NCI-H226 (cell line): Measurements from ENCODE around the gene PARD6A.
A peak's percentile ranks its signal among the peaks of the same experiment; 100 is the strongest.

Experiments used
- DNase-seq: peaks from one replicate; pipeline ENCODE4 v3.0.0-alpha.2; 2015

The PARD6A gene

DNA sequence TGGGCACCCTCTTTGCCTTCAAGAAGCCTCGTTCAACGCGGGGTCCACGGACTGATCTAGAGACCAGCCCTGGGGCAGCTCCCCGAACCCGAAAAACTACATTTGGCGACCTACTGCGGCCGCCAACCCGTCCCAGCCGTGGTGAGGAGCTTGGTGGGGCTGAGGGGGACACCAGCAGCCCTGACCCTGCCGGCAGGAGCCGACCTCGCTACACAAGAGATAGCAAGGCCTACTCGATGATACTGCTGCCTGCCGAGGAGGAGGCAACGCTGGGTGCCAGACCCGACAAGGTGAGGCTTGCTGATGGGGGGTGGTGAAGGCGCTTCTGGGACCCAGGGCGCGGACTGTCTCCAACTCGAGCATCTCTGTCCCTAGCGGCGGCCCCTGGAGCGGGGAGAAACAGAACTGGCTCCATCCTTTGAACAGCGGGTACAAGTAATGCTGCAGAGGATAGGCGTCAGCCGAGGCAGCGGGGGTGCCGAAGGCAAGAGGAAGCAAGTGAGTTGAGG lies 6.3 kb upstream of the PARD6A start:
- DNase-seq: no peak

- no peak for DNase-seq
Measured at GRCh38 chr16:67655363-67655762, 5.4 kb upstream of the PARD6A start.

DNA sequence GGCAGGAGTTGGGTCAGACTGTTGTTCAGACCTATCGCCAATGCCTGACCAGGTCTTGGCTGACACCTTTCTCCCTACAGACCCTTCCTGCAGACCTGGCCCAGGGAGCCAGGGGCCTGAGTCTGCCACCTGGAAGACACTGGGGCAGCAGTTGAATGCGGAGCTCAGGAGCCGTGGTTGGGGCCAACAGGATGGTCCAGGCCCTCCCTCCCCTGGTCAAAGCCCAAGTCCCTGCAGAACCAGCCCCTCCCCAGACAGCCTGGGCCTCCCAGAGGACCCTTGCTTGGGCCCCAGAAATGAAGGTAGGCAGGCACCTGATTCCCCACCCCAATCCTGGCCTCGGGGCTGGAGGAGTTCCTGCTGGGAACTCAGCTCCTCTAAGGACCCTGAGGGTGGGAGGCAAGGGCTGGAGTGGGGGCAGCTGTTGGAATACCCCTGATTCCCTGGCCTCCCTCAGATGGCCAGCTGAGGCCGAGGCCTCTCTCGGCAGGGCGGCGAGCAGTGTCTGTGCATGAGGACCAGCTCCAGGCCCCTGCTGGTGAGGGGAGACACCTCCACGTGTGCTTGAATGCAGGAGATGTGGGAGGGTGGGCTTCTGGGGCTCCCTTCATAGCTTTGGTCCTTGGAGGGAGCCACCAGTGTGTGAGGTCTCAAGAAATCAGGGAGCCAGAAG lies 4.3 kb upstream of the PARD6A start:
- DNase-seq: no peak

GRCh38 chr16:67657017-67657608 lies 3.6 kb upstream of the PARD6A start:
- DNase-seq: no peak

DNA sequence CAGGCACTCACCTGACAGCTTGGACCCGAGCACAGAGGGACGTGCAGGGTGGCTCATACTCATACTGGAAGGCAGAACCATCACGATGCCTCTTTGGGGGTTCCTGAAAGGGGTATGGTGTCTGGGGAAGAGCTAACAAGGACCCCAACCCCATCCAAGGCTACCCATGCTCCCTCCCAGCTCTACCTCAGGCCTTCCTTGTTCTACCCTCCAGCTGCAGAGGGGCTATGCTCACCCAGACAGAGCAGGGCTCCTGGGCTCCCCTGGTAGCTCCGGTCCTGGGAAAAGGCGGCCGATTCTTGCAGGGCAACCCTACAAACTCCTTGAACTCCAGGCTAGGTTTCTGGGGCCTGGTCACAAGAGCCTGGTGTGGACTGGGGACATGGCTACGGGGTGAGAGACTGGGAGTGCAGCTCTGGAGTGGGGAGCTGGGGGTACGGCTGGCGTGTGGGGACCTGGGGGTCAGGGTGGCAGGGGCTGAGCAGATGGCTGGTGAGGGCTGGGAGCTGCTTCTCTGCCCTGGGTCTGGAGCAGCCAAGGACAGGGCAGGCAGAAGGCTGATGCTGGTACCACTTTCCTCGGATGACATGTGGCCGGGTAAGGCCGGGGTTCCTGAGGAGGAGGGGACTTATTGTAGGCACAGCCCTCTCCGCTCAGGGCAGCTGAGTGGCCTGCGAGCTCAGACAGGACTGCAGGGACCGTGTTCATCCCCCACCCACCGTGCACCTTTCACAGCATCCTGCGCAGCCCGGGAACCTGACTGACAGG lies 2.8 kb upstream of the PARD6A start:
- no peak for DNase-seq

DNA sequence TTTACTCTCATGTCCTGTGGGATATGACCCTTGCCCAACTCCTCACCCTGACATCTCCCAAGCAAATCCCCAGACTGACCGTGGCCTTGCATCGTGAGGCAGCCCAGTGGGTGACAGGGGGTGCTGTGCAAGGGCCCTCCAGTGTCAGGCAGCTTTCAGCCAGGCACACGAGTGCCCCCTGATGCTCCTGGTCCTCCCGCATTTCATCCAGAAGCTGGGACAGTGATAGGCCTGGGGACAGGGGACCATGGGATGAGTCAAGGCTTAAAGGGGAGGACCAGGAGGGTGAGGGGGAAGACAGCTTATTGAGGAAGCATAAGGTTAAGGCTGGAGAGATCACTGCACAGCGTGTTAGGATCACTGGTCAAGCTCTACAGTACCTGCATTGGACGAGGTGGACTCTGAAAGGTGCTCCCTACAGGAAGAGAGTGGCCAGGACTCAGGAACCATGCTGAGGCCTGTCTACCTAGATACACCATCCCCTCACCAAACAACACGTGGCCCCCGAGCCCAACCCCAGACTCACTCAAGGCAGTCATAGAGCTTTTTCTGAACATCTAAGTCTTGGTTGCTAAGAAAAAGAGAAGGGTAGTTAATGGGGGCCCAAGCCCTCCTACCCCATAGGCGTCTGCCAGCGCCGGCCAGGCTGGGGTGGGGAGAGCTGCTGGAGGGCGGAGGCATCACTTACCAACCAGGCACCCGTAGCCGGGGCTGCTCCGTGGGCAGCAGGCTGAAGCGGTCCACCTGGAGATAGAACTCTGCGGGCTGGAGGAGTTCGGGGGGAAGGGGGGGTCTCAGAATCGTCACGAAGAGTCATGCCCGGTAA lies 1.7 kb upstream of the PARD6A start:
- DNase-seq: no peak

- peak; percentile 79 for DNase-seq
Measured at GRCh38 chr16:67659675-67660563, 841 bp upstream of the PARD6A start, which contains the start of gene ACD. TSS of gene ACD (minus strand) at chr16:67660260. CDS start at chr16:67660220, 40 bp downstream.

- peak; percentile 17 for DNase-seq
Measured at GRCh38 chr16:67661101-67661761, 471 bp downstream of the PARD6A start.

DNA sequence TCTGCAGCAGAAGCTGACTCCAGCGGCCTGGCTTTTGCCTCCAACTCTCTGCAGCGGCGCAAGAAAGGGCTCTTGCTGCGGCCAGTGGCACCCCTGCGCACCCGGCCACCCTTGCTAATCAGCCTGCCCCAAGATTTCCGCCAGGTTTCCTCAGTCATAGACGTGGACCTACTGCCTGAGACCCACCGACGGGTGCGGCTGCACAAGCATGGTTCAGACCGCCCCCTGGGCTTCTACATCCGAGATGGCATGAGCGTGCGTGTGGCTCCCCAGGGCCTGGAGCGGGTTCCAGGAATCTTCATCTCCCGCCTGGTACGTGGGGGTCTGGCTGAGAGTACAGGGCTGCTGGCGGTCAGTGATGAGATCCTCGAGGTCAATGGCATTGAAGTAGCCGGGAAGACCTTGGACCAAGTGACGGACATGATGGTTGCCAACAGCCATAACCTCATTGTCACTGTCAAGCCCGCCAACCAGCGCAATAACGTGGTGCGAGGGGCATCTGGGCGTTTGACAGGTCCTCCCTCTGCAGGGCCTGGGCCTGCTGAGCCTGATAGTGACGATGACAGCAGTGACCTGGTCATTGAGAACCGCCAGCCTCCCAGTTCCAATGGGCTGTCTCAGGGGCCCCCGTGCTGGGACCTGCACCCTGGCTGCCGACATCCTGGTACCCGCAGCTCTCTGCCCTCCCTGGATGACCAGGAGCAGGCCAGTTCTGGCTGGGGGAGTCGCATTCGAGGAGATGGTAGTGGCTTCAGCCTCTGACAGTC lies 1.3 kb downstream of the PARD6A start:
- no peak for DNase-seq

- no peak for DNase-seq
Measured at GRCh38 chr16:67662653-67663010, 1.9 kb downstream of the PARD6A start.

DNA sequence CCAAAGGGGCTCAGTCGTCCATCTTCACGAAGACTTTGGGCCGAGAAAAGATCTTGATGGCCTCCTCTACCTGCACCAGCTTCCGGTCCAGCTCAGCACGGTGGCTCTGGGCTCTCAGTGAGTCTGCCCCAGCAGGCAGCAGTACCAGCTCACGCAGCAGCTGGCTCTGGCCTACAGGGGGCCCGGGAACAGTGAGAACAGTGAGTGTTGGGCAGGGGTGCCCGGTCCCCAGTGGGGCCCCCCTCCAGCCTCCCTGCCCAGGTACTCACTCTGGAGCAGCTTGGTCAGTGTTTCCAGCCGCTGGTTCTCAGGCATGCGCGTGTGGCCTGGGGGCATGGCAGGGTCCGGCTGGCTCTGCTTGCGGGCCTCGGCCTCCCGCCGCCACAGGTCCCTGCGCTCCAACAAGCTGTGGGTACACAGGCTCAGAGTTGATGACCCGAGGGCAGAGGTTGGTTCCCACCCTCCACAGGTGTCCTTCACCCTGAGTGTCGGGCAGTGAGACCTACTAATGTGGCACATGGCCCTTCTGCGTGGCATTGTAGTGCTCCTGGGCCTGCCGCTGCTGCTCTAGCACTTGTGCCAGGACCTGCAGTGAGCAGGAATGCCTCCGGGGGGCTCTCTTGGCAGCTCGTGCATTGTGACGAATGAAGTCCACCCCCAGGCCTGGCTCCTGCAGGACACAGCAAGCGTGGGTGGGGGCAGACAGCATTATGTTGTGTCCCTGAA lies 2.6 kb downstream of the PARD6A start:
- DNase-seq: no peak

DNA sequence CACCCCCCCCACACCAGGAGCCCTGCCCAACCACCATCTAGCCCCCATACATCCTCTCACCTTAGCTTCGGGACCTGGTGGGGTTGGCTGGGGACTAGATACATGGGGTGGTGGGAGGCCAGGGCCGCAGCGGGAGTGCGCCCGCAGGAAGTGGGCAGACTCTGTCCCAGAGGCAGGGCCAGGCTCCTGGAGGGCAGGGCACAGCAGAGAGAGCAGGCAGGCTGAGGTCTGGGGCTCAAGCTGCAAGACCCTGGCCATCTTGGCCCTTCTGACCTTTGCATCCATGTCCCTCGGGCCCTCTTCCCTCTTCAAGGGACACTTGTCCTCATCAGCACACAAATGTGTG lies 3.1 kb downstream of the PARD6A start:
- no peak for DNase-seq

- DNase-seq: no peak
Measured at GRCh38 chr16:67664258-67664657, 3.5 kb downstream of the PARD6A start.

DNA sequence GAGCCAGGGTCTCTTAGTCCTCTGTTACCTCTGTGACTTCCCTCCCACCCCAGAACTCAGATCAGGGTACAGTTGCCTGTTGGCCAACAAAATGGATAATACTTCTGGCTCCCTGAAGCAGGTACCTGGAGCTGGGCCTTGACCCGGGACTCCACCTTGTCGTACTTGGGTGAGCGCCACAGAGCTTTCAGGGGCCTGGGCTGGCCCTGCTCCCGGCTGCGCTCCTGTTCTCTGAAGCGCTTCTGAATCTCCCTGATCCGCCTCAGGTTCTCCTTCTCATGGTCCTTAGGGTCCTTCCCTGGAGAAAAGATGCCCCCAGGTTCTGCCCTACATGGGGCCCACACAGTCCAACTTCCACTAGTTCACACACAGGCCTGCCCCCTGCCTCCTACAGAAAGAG lies 4.1 kb downstream of the PARD6A start:
- no peak for DNase-seq

DNA sequence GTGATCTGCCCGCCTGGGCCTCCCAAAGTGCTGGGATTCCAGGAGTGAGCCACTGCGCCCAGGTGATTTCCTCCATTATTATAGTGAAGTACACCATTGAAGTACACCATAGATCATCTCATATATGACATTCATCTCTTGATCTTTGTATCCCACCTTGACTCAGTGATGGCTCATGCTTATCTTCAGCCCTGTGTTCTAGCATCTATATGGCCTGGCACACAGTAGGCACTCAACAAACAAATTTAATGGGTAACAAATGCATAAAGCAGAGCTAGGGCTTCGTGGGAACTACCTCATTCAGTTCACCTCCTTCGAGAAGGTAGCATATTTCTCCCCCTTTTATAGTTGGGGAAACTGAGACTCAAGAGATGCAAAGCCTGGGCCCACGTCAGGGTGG lies 4.8 kb downstream of the PARD6A start:
- DNase-seq: no peak

- DNase-seq: no peak
Measured at GRCh38 chr16:67666032-67666551, 5.3 kb downstream of the PARD6A start.

DNA sequence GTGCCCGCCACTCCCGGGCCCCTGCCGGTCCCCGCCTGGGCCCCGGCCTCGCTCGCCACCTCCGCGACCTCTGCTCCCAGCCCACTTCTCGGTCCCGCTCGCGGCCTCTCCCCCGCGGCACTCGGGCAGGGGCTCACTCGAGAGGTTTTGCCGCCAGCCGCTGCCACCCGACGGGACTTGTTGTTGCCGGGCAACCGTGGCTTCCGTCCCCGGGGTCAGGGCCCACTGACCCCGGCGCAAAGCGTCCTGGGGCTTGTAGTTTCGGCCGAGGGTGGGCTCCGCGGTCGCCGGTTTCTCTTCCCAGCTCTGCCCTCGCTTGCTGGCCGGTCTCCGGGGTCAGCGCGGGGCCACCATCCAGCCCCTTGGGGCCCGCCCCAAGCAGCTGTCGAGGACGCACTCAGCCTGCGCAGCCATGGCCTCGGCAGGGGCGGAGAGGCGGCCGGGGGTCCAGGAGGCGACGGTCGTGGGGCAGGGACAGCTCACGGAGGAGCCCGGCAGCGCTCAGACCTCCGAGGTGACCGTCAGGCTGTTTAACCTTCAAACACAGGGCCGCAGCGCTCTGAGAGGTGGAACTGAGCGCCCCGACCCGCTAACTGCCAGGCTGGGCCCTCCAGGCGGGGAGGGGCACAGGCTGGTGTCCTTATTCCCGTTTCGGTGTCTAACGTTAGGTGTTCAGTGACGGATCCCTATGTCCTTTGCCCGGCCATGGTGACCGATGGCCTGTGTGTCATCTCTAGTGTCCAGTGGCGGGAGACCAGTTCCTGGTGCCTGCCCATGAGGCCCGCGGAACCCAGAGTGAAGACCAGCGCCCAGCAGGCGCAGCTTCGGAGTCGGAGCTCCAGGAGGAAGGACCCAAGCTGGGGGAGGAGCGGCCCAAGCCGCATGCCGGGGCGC lies 6.0 kb downstream of the PARD6A start, which contains the start of the genes C16orf86 and ENKD1:
Gene C16orf86, plus strand, starts transcription at position 256 of the 894 bp plus-strand sequence. Its CDS starts 157 bp downstream, at position 413.
Gene ENKD1, minus strand, starts transcription at position 192 of the 894 bp plus-strand sequence. CDS start 308 bp downstream, outside the sequence.
- no peak for DNase-seq

DNA sequence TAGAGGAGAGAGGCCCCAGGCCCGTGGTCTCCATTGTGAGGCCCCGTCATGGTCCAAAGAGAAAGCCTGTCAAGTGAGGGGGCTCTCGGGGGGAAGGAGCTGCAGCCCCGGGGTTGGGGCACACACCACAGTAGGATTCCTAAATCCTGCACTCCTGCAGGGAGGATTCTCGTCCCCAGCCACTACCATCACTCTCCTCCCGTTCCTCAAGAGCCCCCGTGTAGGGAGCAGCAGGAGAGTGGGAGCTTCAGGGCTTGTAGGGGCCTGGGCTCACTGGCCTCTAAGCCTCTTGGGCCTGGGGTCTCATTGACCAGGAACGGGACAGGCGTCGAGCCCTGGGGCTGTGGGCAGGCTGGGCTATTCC lies 6.7 kb downstream of the PARD6A start:
- no peak for DNase-seq
